ENCODE data around the gene PARD3.

Gene PARD3

GRCh38 chr10:34141032-34141680, 673.9 kb downstream of the PARD3 start:
- no peak for DNase-seq

GRCh38 chr10:34139559-34139958, 675.5 kb downstream of the PARD3 start:
- DNase-seq, result no peak

GRCh38 chr10:34137955-34138354, 677.1 kb downstream of the PARD3 start:
- no peak for DNase-seq

DNA sequence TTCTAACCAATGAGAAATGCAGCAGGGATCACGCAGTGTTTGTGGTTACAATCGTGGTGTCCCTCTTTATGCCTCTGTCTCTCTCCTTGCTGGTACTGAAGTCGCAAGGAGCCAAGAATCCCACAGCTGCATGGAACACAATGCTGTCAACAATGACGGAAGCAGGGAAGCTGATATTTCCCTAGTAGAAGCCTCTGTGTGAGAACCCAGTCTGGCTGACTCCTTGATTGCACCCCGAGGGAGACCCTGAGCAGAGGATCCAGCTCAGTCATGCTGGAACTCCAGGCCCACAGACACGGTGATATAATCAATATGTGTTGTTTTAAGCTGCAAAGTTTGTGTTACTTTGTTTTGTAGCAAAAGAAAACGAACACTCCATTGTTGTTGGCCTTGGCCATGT, 677.9 kb downstream of the PARD3 start:
- no peak for DNase-seq

DNA sequence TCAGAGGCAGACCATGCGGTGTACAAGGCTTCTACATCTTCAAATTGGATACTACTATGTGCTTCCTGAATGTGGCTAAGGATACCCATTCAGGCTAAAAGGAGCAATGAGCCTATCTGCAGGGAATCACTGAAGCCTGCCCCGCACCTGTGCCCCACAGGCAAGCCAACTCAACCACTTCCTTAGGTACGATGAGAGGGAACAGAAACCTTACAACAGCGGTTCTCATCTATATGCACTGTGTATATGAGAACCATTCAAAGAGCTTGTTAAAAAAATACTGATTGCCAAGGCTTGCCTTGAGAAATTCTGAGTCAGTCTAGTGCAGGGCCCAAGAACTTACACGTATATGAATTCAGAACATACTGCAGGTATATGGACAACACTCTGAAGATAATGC, 679.6 kb downstream of the PARD3 start:
- DNase-seq, result no peak

- no peak for DNase-seq
Measured at GRCh38 chr10:34134602-34135001, 680.5 kb downstream of the PARD3 start.

DNA sequence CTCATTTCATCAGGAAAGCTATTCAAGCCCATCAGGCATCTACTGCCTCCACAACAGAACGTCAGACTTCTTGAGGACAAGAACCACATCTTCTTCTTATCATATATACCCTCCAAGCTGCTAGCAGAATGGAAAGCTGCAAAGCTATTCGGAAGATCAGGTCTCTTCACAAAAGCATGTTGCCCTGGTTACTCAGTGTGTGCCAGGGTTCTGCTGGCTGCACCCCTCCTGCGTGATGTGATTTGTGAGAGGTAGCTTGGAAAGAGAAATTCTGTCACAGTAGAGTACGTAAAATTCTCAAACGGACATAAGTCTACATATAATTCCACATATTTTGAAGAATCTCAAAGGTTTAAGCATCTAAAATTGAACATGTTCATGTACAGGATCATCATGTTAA, 681.7 kb downstream of the PARD3 start:
- no peak for DNase-seq

DNA sequence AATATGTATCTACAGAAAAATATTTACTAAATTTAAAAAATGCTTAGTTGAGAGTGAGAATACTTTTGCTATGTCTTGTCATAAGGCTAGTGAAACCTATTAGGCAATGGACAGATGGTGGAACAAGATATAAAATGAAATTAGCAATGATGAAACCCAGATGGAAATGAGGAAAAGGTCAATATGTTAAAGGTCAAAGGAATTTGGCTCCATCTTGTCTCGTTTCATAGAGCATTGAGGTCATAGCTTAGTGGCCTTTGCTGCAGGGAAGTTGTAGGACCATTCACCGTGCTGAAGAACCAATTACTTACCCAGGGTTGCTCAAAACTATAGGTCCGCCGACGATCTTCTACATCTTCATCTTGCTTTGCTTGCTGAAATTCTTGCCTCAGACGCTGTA, 683.9 kb downstream of the PARD3 start:
- no peak for DNase-seq

- no peak for DNase-seq
Measured at GRCh38 chr10:34127676-34128075, 687.4 kb downstream of the PARD3 start.

GRCh38 chr10:34126371-34127151, 688.5 kb downstream of the PARD3 start:
- no peak for DNase-seq

- no peak for DNase-seq
Measured at GRCh38 chr10:34125702-34126101, 689.4 kb downstream of the PARD3 start.

DNA sequence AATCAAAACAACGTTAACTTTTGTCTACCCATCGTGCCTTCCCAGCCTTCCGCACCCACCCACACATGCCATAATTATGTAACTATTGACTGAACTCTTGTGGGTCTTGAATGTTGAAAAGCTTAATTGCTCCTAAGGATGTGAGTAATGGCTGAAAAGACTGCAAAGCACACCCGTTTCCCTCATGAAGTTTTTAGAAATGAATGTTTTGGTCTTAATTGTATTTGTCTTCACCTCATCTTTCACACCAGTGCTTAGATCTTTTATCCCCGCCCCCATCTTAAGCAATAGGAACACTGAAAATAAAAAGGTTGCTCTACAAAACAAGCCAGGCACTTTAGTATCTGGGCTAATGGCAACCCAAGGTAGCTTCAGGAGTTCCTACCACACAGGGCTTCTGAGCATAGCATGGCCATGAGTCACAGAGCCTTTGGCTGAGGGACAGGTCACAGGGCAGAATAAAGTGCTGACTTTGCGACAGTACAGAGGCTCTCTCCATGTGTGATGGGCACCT, 690.5 kb downstream of the PARD3 start:
- DNase-seq, result no peak

GRCh38 chr10:34121781-34122622, 693.1 kb downstream of the PARD3 start:
- DNase-seq, result no peak

GRCh38 chr10:34121125-34121753, 693.9 kb downstream of the PARD3 start:
- no peak for DNase-seq

- DNase-seq, result no peak
Measured at GRCh38 chr10:34119456-34119855, 695.6 kb downstream of the PARD3 start.

GRCh38 chr10:34116681-34117271, 698.3 kb downstream of the PARD3 start:
- DNase-seq, result no peak

DNA sequence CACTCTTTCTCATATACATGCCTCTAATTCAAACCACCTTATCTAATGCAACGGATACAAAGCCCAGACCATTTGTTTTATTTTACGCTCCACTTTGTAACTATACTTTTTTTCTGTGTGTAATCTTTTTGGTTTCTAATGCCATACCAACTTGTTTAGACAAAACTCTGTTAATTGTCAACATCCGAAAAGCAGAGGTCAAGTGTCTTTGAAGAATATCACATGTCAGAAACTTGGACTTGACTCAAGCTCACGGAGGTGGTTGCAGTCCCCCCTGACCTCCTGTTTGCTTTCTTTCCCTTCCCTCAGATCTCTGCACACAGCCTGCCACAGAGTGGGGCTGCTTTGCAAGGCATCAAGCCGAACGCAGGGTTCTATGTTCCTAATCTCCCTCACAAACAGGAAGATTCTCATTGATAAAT, 698.9 kb downstream of the PARD3 start:
- no peak for DNase-seq

DNA sequence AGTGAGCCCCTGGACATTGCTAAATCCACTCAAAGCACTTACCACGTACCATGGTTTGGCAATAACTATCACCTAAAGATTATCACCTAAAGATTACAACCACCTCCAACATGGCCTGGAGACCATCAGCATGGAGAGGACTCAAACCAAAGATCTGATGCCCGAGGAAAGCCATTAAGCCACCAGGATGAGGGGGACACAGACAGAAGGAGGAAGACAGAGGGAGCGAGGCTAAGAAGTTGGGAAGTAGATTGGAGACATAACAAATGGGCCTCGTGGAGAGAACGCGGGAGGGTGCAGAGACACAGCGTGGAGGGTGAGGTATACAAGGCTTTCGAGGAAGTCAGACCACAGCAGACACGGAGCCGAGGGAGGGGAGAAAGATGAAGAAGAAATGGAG, 700.2 kb downstream of the PARD3 start:
- no peak for DNase-seq

GRCh38 chr10:34113504-34114225, 701.4 kb downstream of the PARD3 start:
- no peak for DNase-seq

DNA sequence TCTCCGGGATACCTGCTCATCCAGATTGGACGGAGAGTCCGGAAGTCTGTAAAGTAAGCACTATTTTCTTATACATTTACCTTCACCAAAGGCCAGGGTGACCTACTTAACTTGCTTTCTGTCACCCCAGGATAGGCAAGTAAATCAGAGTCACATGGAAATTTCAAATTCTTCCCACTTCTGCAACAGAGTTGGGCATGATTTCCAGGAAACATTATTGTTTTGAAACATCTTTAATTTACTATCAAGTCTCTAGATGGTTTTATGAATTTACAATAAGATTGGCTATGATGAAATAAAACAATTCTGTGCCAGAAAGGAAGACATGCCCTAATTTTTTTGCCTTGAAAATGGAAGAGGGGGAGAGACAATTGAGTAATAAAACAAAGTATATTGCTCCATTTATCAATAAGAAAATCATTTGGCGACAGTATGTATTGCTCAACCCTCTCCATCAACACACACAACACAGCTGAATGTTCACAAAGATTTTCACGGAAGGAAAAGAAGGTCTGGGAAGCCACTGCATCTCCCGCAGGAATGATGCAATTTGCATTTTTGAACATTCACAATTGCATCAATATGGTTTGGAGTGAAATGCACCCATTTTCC, 702.8 kb downstream of the PARD3 start:
- DNase-seq, result no peak

DNA sequence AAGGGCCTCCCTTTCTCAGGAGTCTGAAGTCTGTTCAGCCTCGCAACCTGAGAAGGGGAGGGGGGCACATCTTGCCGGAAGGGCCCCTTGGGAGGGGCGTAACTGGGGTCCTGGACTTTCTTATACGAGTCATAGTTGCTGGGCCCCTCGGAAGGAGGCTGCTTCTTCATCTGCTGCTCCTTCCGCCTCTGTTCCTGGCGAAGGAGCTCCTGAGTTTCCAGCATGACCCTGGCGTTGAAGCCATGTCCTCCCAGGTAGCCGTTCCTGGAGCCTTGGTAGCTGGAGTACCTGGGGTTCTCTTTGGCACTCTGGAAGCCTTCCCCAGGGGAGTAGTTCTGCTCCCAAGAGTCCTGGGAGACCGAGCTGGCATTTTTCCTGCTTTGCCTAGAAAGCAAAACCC, 703.9 kb downstream of the PARD3 start:
- no peak for DNase-seq

Measured in effector CD4-positive, alpha-beta T cell (primary cell).